Spleen (tissue), 11 donors: ENCODE measurements around the gene PROM2. TPM values are rescaled to one million over a fixed set of nuclear protein-coding genes. Genes with fewer than 3 reads are reported as not detected.

ENCODE experiments used
- DNase-seq: peaks from one replicate; pipeline ENCODE4 v3.0.0-alpha.2; 2020
- H3K27ac ChIP-seq, 8 donors: fragments of 200-600 bp; sonication (generic) in 7 of 8; 1 replicate in 4 of 8; 2 replicates in 4 of 8; pipeline versions ENCODE4 v1.5.0 to v1.8.0; 2016 to 2021; ENCODE audit warnings: inconsistent platforms in 4 of 8, mild to moderate bottlenecking in 4 of 8, moderate library complexity in 1 of 8
- H3K27me3 ChIP-seq, 7 donors: fragments of 200-600 bp; sonication (generic) in 6 of 7; replicated peaks in 1 of 7; 1 replicate in 4 of 7; 2 replicates in 3 of 7; pipeline versions ENCODE4 v1.5.0 to v1.8.0; 2016 to 2021; ENCODE audit warnings: inconsistent platforms in 3 of 7, mild to moderate bottlenecking in 1 of 7
- H3K36me3 ChIP-seq, 6 donors: fragments of 200-600 bp; sonication (generic) in 5 of 6; 1 replicate in 4 of 6; 2 replicates in 2 of 6; pipeline versions ENCODE4 v1.5.0 to v1.8.0; 2016 to 2021; ENCODE audit warnings: inconsistent platforms in 2 of 6
- H3K4me1 ChIP-seq, 6 donors: fragments of 200-600 bp; sonication (generic) in 5 of 6; 1 replicate in 3 of 6; 2 replicates in 3 of 6; pipeline versions ENCODE4 v1.5.0 to v1.8.0; 2016 to 2021; ENCODE audit warnings: inconsistent platforms in 3 of 6
- H3K4me3 ChIP-seq, 8 donors: fragments of 200-600 bp; sonication (generic) in 7 of 8; 1 replicate in 4 of 8; 2 replicates in 4 of 8; pipeline versions ENCODE4 v1.5.0 to v1.8.0; 2016 to 2021; ENCODE audit warnings: inconsistent platforms in 4 of 8, mild to moderate bottlenecking in 4 of 8, moderate library complexity in 2 of 8
- H3K9me3 ChIP-seq, 8 donors: fragments of 200-600 bp; sonication (generic) in 7 of 8; 1 replicate in 4 of 8; 2 replicates in 4 of 8; pipeline versions ENCODE4 v1.5.0 to v1.8.0; 2016 to 2021; ENCODE audit warnings: inconsistent platforms in 4 of 8
- POLR2A ChIP-seq, 3 donors: fragments of 450-650 bp; IDR thresholded peaks; one replicate each; pipeline ENCODE4 v1.5.1; 2017; ENCODE audit warnings: antibody characterized with exemption in 3 of 3, mild to moderate bottlenecking in 1 of 3
- POLR2AphosphoS5 ChIP-seq, 3 donors: sonication (generic); formaldehyde crosslinking; IDR thresholded peaks; one replicate each; pipeline ENCODE4 v1.5.1; 2017; ENCODE audit warnings: antibody characterized with exemption in 3 of 3
- WGBS, 5 donors: extraction: QIAGEN DNeasy Blood & Tissue Kit in 3 of 5; methylation state at CpG; one replicate each; pipeline versions ENCODE4 v1.1.5 to v1.1.7; 2013 to 2018; 5-methylcytosine and 5-hydroxymethylcytosine counted together
- intact Hi-C: fragments of 100-400 bp; cut with DNase I; formaldehyde crosslinking; loops from one replicate; pipeline ENCODE4 v1.15.0; 2023; ENCODE audit warnings: low total_unique reads
- polyA plus RNA-seq, 3 donors: library from polyadenylated mRNA; stranded (reverse); fragments of 200-250 nt; gene quantifications; one replicate each; pipeline ENCODE4 v1.2.1, GENCODE V29; 2013
- total RNA-seq, 7 donors: library from RNA; depleted of rRNA in 3 of 7; stranded (reverse); fragments of >200 nt in 3 of 7; fragmentation: NEBNext Ultra II Directional in 4 of 7; extraction: Animal tissue kit (Norgen Biotek cat#: 25700) in 4 of 7; gene quantifications; one replicate each; pipeline versions ENCODE4 v1.1.0 to v1.2.1, GENCODE V29; 2016 to 2021
- TF ChIP-seq, protein P1 (sequence below), 11 experiments: fragments of 200-600 bp in 7 of 11; fragments of 450-650 bp in 4 of 11; sonication (generic) in 4 of 11; IDR thresholded peaks in 8 of 11; conservative IDR thresholded peaks in 3 of 11; 1 replicate in 7 of 11; 2 replicates in 4 of 11; pipeline versions ENCODE4 v1.4.0 to v1.8.0; 2016 to 2021; ENCODE audit warnings: antibody characterized with exemption in 11 of 11, inconsistent platforms in 4 of 11, mild to moderate bottlenecking in 1 of 11
- donor health status: healthy with polysubstance abuse.
- donor health status: DM: no; HTN: no; CAD: no; lungs with moderate emphysema.
- donor health status: DM: no; HTN: no; CAD: no.
- donor health status: Bipolar disorder and iron deficiency.
- donor health status: healthy.
- donor health status: DM: no; HTN: no; CAD: no.
- donor health status: DM: yes; HTN: yes; CAD: no.

Gene PROM2
- total and polyA plus RNA-seq, 10 donors: 0.21 to 4.9 (median 1.4) TPM

GRCh38 chr2:95332036-95332435 is 57.8 kb downstream of the PROM2 start:
- H3K9me3 ChIP-seq: no peaks in the 10 kb centered on the region
- H3K4me1 ChIP-seq: no peaks in the 10 kb centered on the region
- no peak overlapping the region for H3K27ac ChIP-seq
- peak; percentile 67 for DNase-seq
- H3K36me3 ChIP-seq: no peaks in the 10 kb centered on the region
- H3K4me3 ChIP-seq: no peak overlapping the region
- WGBS, 5 donors: 90 to 94% (median 93%) methylated on average over 8 of the region's 8 CpGs
- TF ChIP-seq, protein P1, sequence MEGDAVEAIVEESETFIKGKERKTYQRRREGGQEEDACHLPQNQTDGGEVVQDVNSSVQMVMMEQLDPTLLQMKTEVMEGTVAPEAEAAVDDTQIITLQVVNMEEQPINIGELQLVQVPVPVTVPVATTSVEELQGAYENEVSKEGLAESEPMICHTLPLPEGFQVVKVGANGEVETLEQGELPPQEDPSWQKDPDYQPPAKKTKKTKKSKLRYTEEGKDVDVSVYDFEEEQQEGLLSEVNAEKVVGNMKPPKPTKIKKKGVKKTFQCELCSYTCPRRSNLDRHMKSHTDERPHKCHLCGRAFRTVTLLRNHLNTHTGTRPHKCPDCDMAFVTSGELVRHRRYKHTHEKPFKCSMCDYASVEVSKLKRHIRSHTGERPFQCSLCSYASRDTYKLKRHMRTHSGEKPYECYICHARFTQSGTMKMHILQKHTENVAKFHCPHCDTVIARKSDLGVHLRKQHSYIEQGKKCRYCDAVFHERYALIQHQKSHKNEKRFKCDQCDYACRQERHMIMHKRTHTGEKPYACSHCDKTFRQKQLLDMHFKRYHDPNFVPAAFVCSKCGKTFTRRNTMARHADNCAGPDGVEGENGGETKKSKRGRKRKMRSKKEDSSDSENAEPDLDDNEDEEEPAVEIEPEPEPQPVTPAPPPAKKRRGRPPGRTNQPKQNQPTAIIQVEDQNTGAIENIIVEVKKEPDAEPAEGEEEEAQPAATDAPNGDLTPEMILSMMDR (IDR thresholded peaks at IDR 0.05 in 8 of 11, conservative IDR thresholded peaks at IDR 0.05 in 3 of 11): no peak
- TF ChIP-seq POLR2A (IDR thresholded peaks at IDR 0.05): no peak
- no peak for TF ChIP-seq POLR2AphosphoS5 (IDR thresholded peaks at IDR 0.05)
- intact Hi-C loops: no loop called here
- H3K27me3 ChIP-seq: no peaks in the 10 kb centered on the region

- peak; percentile 40 for DNase-seq
These were observed 58.8 kb downstream of the PROM2 start for GRCh38 chr2:95333056-95333455.

DNA sequence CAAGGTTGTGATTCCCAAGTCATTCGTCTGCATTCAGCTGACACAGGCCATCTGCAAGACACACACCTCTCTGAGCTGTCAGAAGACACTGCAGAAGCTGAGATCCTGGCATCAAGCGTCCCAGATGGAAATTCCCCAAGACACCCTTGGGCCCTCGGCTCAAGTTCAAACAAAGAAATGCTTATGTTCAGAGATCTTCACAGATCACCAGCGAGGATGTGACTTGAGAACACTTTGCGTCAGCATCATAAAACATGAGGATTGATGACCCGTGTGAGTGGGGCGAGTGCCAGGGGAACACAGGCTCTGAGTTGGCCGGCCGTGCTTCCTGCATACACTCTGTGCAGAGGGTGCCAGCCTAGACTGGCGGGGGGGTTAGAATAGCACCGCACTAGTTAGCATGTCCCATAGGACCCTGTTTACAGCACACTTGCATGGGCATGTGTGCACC is 59.7 kb downstream of the PROM2 start:
- Histone ChIP-seq H3K9me3 (no peaks in the 10 kb centered on the region), H3K4me3 (no peak overlapping the region)
- 80 to 85% (median 82%) methylated on average over 11 of the region's 11 CpGs for WGBS, 5 donors

More at GRCh38 chr2:95333056-95333455, 58.8 kb downstream of the PROM2 start:
- Histone ChIP-seq H3K9me3 (no peaks in the 10 kb centered on the region), H3K4me3 (no peak overlapping the region), H3K4me1 (no peaks in the 10 kb centered on the region), H3K27ac (no peak overlapping the region), H3K36me3 (no peaks in the 10 kb centered on the region), H3K27me3 (peaks cover 0 to 5% (median 0%) of the 10 kb centered on the region in 7 donors)
- TF ChIP-seq, protein P1 (IDR thresholded peaks at IDR 0.05 in 8 of 11, conservative IDR thresholded peaks at IDR 0.05 in 3 of 11): no peak
- TF ChIP-seq POLR2AphosphoS5 (IDR thresholded peaks at IDR 0.05): no peak
- TF ChIP-seq POLR2A (IDR thresholded peaks at IDR 0.05): no peak
- 76 to 92% (median 84%) methylated on average over 7 of the region's 7 CpGs for WGBS, 5 donors
- intact Hi-C loops: no loop called here

GRCh38 chr2:95334916-95335641 is 60.8 kb downstream of the PROM2 start:
- TF ChIP-seq POLR2AphosphoS5 (IDR thresholded peaks at IDR 0.05) (no peak), POLR2A (IDR thresholded peaks at IDR 0.05) (no peak)
- TF ChIP-seq, protein P1 (IDR thresholded peaks at IDR 0.05 in 8 of 11, conservative IDR thresholded peaks at IDR 0.05 in 3 of 11): no peak
- Histone ChIP-seq H3K4me1 (no peaks in the 10 kb centered on the region), H3K36me3 (no peaks in the 10 kb centered on the region), H3K27ac (no peak overlapping the region), H3K27me3 (peaks cover 0 to 16% (median 0%) of the 10 kb centered on the region in 7 donors), H3K4me3 (no peak overlapping the region), H3K9me3 (no peaks in the 10 kb centered on the region)
- 90 to 100% (median 95%) methylated on average over 1 of the region's 1 CpG for WGBS, 5 donors
- intact Hi-C loops: no loop called here
- DNase-seq: peak; percentile 20

More for the DNA sequence above, 59.7 kb downstream of the PROM2 start:
- no peaks in the 10 kb centered on the region for H3K4me1 ChIP-seq
- no peak for TF ChIP-seq POLR2A (IDR thresholded peaks at IDR 0.05)
- TF ChIP-seq, protein P1 (IDR thresholded peaks at IDR 0.05 in 8 of 11, conservative IDR thresholded peaks at IDR 0.05 in 3 of 11): no peak
- TF ChIP-seq POLR2AphosphoS5 (IDR thresholded peaks at IDR 0.05): no peak
- H3K27ac ChIP-seq: no peak overlapping the region
- DNase-seq: peak; percentile 64
- no peaks in the 10 kb centered on the region for H3K36me3 ChIP-seq
- H3K27me3 ChIP-seq: peaks cover 0 to 6% (median 0%) of the 10 kb centered on the region in 7 donors
- intact Hi-C loops: no loop called here
